ENCODE measurements around the gene CDK17. TPM values are rescaled to one million over a fixed set of nuclear protein-coding genes. Genes with fewer than 3 reads are reported as not detected.

CDK17 gene
- total and polyA plus RNA-seq, 4 donors = 13.7 to 130 (median 29.1) TPM

GRCh38 chr12:96233168-96233567, 167.1 kb downstream of the CDK17 start:
- Histone ChIP-seq H3K9me3 (ENCODE audit: control insufficient read depth in 4 of 4, insufficient read depth in 3 of 4, low read length in 3 of 4) (no peaks in the 10 kb centered on the region), H3K36me3 (ENCODE audit: control insufficient read depth in 4 of 4, insufficient read depth in 4 of 4, low read length in 4 of 4) (peaks cover 0 to 8% (median 7%) of the 10 kb centered on the region in 4 donors), H3K27me3 (ENCODE audit: control insufficient read depth in 3 of 3, insufficient read depth in 3 of 3, low read length in 2 of 3) (no peaks in the 10 kb centered on the region), H3K4me3 (no peak overlapping the region), H3K4me1 (ENCODE audit: control insufficient read depth in 5 of 5, insufficient read depth in 5 of 5, low read length in 5 of 5) (peaks cover 0 to 28% (median 15%) of the 10 kb centered on the region in 5 donors), H3K9ac (ENCODE audit: insufficient read depth in 1 of 2, low read length in 2 of 2) (peak overlapping the region in 1 of 2 donors; percentile 9), H3K27ac (ENCODE audit: low read depth in 1 of 2, low read length in 1 of 2) (peak overlapping the region in 1 of 2 donors; percentile 24)
- no peak for TF ChIP-seq CTCF (IDR thresholded peaks at IDR 0.05; ENCODE audit: control extremely low read depth, extremely low read depth)
- 75 to 79% methylated on average over 7 of the region's 7 CpGs for WGBS, 2 donors
- DNase-seq = no peak
- ATAC-seq (ENCODE audit: insufficient read depth, low FRiP score) = no peak

- no peak for ATAC-seq (ENCODE audit: insufficient read depth, low FRiP score)
- Histone ChIP-seq H3K27me3 (ENCODE audit: control insufficient read depth in 3 of 3, insufficient read depth in 3 of 3, low read length in 2 of 3) (no peaks in the 10 kb centered on the region), H3K9me3 (ENCODE audit: control insufficient read depth in 4 of 4, insufficient read depth in 3 of 4, low read length in 3 of 4) (no peaks in the 10 kb centered on the region), H3K27ac (ENCODE audit: low read depth in 1 of 2, low read length in 1 of 2) (no peak overlapping the region), H3K9ac (ENCODE audit: insufficient read depth in 1 of 2, low read length in 2 of 2) (no peak overlapping the region), H3K4me3 (no peak overlapping the region), H3K4me1 (ENCODE audit: control insufficient read depth in 5 of 5, insufficient read depth in 5 of 5, low read length in 5 of 5) (peaks cover 0 to 20% (median 10%) of the 10 kb centered on the region in 5 donors), H3K36me3 (ENCODE audit: control insufficient read depth in 4 of 4, insufficient read depth in 4 of 4, low read length in 4 of 4) (peaks cover 0 to 13% (median 9%) of the 10 kb centered on the region in 4 donors)
- no peak for TF ChIP-seq CTCF (IDR thresholded peaks at IDR 0.05; ENCODE audit: control extremely low read depth, extremely low read depth)
- WGBS, 2 donors = 94 to 95% methylated on average over 13 of the region's 13 CpGs
- no peak for DNase-seq
Observed at GRCh38 chr12:96230646-96231045, 169.6 kb downstream of the CDK17 start.

- no peaks in the 10 kb centered on the region for H3K27me3 ChIP-seq (ENCODE audit: control insufficient read depth in 3 of 3, insufficient read depth in 3 of 3, low read length in 2 of 3)
- 80 to 87% methylated on average over 12 of the region's 12 CpGs for WGBS, 2 donors
- TF ChIP-seq CTCF (IDR thresholded peaks at IDR 0.05; ENCODE audit: control extremely low read depth, extremely low read depth) = no peak
- H3K27ac ChIP-seq (ENCODE audit: low read depth in 1 of 2, low read length in 1 of 2) = no peak overlapping the region
- ATAC-seq (ENCODE audit: insufficient read depth, low FRiP score) (no peak), DNase-seq (no peak)
- peaks cover 6 to 12% (median 9%) of the 10 kb centered on the region in 4 donors for H3K36me3 ChIP-seq (ENCODE audit: control insufficient read depth in 4 of 4, insufficient read depth in 4 of 4, low read length in 4 of 4)
- no peaks in the 10 kb centered on the region for H3K9me3 ChIP-seq (ENCODE audit: control insufficient read depth in 4 of 4, insufficient read depth in 3 of 4, low read length in 3 of 4)
- H3K4me1 ChIP-seq (ENCODE audit: control insufficient read depth in 5 of 5, insufficient read depth in 5 of 5, low read length in 5 of 5) = peaks cover 1 to 23% (median 6%) of the 10 kb centered on the region in 5 donors
- no peak overlapping the region for H3K9ac ChIP-seq (ENCODE audit: insufficient read depth in 1 of 2, low read length in 2 of 2)
- no peak overlapping the region for H3K4me3 ChIP-seq
Observed at GRCh38 chr12:96228566-96229248, 171.5 kb downstream of the CDK17 start.

Small RNA genes within 50 kb of the gene (small RNA-seq; reads per million reads assigned to genes)
- gene RN7SKP11 (ENCODE audit: low replicate concordance) (not detected), gene RNU4-24P (ENCODE audit: low replicate concordance) (not detected)

Other genes starting within 250 kb of the CDK17 start
- 10 to 100 TPM; 46.4 to 68.5 TPM for gene ELK3, start 206.1 kb downstream of the CDK17 start, total RNA-seq
- gene ELK3, start 206.1 kb downstream of the CDK17 start, polyA plus RNA-seq = 10 to 100 TPM in 1 of 2 donors, 1 to 10 TPM in 1; 9.1 to 34.2 TPM
- 10 to 100 TPM; 15.5 to 35.4 TPM for gene CFAP54, start 89.1 kb upstream of the CDK17 start, total RNA-seq
- gene CFAP54, start 89.1 kb upstream of the CDK17 start, polyA plus RNA-seq = under 1 TPM; 0.80 to 0.83 TPM

Data from lung (tissue), 13 donors.